Measurements from ENCODE around the gene FDXR. TPM values are rescaled to one million over a fixed set of nuclear protein-coding genes. Genes with fewer than 3 reads are reported as not detected.
"Not testable (repeated sequence)": the region's sequence is repeated elsewhere in the genome, so short reads cannot be mapped to it uniquely, and the experiment has no call there.

FDXR gene
- total and polyA plus RNA-seq, 2 of the 8 experiments (the other 6 are each of a cell fraction or from before 2014, with no cell fraction given): 24.2 to 31.4 TPM

DNA sequence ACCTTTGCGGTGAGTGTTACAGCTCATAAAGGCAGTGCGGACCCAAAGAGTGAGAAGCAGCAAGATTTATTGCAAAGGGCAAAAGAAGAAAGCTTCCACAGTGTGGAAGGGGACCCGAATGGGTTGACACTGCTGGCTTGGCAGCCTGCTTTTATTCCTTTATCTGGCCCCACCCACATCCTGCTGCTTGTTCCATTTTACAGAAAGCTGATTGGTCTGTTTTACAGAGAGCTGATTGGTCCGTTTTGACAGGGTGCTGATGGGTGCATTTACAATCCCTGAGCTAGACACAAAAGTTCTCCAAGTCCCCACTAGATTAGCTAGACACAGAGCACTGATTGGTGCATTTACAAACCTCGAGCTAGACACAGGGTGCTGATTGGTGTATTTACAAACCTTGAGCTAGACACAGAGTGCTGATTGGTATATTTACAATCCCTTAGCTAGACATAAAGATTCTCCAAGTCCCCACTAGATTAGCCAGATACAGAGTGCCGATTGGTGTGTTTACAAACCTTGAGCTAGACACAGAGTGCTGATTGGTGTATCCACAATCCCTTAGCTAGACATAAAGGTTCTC is 33.5 kb upstream of the FDXR start:
- not testable (repeated sequence) for H2AK5ac ChIP-seq (ENCODE audit: low read depth, low read length); H4K5ac ChIP-seq (ENCODE audit: insufficient read length, low read depth, low read length); H3K14ac ChIP-seq (ENCODE audit: insufficient read length); H3K27me3 ChIP-seq (replicated peaks in 1 of 4; ENCODE audit: control insufficient read depth in 3 of 4, extremely low read depth in 1 of 4, insufficient read depth in 3 of 4, low read length in 3 of 4); H3K79me1 ChIP-seq (ENCODE audit: low read depth, low read length); H3K27ac ChIP-seq (ENCODE audit: low read depth, low read length); H4K91ac ChIP-seq (replicated peaks; ENCODE audit: insufficient read length, low read length); H3K18ac ChIP-seq (ENCODE audit: extremely low read depth, low read length); H3K4ac ChIP-seq (replicated peaks; ENCODE audit: insufficient read length, low read depth, low read length); H3K56ac ChIP-seq (replicated peaks; ENCODE audit: insufficient read length, low read depth, low read length); H3K23me2 ChIP-seq (ENCODE audit: low read depth, low read length); H2BK20ac ChIP-seq (ENCODE audit: low read length); H4K20me1 ChIP-seq (replicated peaks in 1 of 2; ENCODE audit: control insufficient read depth in 1 of 2, insufficient read depth in 2 of 2, low read length in 2 of 2); H2AFZ ChIP-seq (ENCODE audit: low read length); FAIRE-seq; H3K4me3 ChIP-seq (ENCODE audit: extremely low read depth in 1 of 4, insufficient read depth in 2 of 4, low read depth in 3 of 4, low read length in 4 of 4); H2BK12ac ChIP-seq (ENCODE audit: low read depth, low read length); H2BK15ac ChIP-seq (ENCODE audit: low read length); DNase-seq (ENCODE audit: low read depth in 1 of 2, low spot score in 2 of 2); H3K79me2 ChIP-seq (ENCODE audit: control insufficient read depth in 1 of 2, insufficient read depth in 2 of 2, low read length in 2 of 2); H3K9me3 ChIP-seq (ENCODE audit: insufficient read depth in 2 of 2, low read depth in 1 of 2, low read length in 1 of 2); H2BK120ac ChIP-seq (replicated peaks; ENCODE audit: low read depth, low read length); H3K9ac ChIP-seq (replicated peaks in 1 of 4; ENCODE audit: extremely low read depth in 1 of 4, low read depth in 3 of 4, low read length in 3 of 4); H3K4me2 ChIP-seq (ENCODE audit: insufficient read depth in 1 of 2, low read depth in 2 of 2, low read length in 2 of 2); H4K8ac ChIP-seq (ENCODE audit: extremely low read depth, insufficient read depth, low read length); H3K23ac ChIP-seq (ENCODE audit: insufficient read length); H3K36me3 ChIP-seq (ENCODE audit: control insufficient read depth in 2 of 4, insufficient read depth in 4 of 4, low read length in 3 of 4); H2BK5ac ChIP-seq (ENCODE audit: low read depth, low read length)
- 89% methylated on average over 6 of the region's 6 CpGs; no CpG with 5 or more reads in 1 of the 2 experiments for WGBS, 2 experiments (ENCODE audit: extremely low coverage in 1 of 2, insufficient coverage in 1 of 2, insufficient read length in 1 of 2, insufficient replicate concordance in 2 of 2, low coverage in 1 of 2, low lambda C conversion rate in 2 of 2, missing lambda C conversion rate in 1 of 2)
- H3K4me1 ChIP-seq (replicated peaks in 1 of 4; ENCODE audit: control insufficient read depth in 3 of 4, insufficient read depth in 4 of 4, low read length in 3 of 4): peaks cover 5 to 18% (median 14%) of the 10 kb centered on the region in 4 experiments
- POLR2A ChIA-PET (ENCODE audit: partially characterized antibody): interaction anchor here (0.9 to 2.0 kb wide), 6 partner anchors 10 to 106 kb away, joined by 3 to 7 read pairs (median 4); partner anchors contain the start of genes FADS6, MRPL58 and OTOP2
- CTCF ChIA-PET (ENCODE audit: partially characterized antibody): interaction anchor here (0.6 to 49.9 kb wide), 10 partner anchors 12 to 251 kb away, joined by 3 to 1072 read pairs (median 4); partner anchors contain the start of genes OTOP2 and USH1G

Measured in H1 (cell line).